Activated naive CD4-positive, alpha-beta T cell treated with anti-CD3 and anti-CD28 coated beads for 36 hours (primary cell): ENCODE data around the gene ACVRL1. TPM values are rescaled to one million over a fixed set of nuclear protein-coding genes. Genes with fewer than 3 reads are reported as not detected.

Source experiments
- CTCF ChIA-PET: fragments of 350-600 bp; sonication (Branson Sonifier 250); formaldehyde crosslinking; loops from one replicate; lab custom pipeline; 2021; ENCODE audit warnings: antibody characterized with exemption; lab: Charles Lee
- DNase-seq: peaks from one replicate; pipeline ENCODE4 v3.0.0-alpha.2; 2020
- H3K27ac Mint-ChIP-seq: one replicate; pipeline ENCODE4 v1.8.0; 2021; ENCODE audit warnings: mild to moderate bottlenecking, mixed read lengths
- H3K27me3 Mint-ChIP-seq: one replicate; pipeline ENCODE4 v1.8.0; 2021; ENCODE audit warnings: low read depth, mixed read lengths
- H3K36me3 Mint-ChIP-seq: one replicate; pipeline ENCODE4 v1.8.0; 2021; ENCODE audit warnings: low read depth, mixed read lengths
- H3K4me1 Mint-ChIP-seq: one replicate; pipeline ENCODE4 v1.8.0; 2021; ENCODE audit warnings: low read depth, mixed read lengths
- H3K4me3 Mint-ChIP-seq: one replicate; pipeline ENCODE4 v1.8.0; 2021; ENCODE audit warnings: mild to moderate bottlenecking, moderate library complexity, mixed read lengths
- H3K9me3 Mint-ChIP-seq: one replicate; pipeline ENCODE4 v1.8.0; 2021; ENCODE audit warnings: mixed read lengths
- intact Hi-C: fragments of 100-400 bp; cut with micrococcal nuclease; formaldehyde crosslinking; loops from one replicate; pipeline ENCODE4 v1.15.1; 2023
- total RNA-seq, 2 experiments: library from RNA; stranded (reverse); gene quantifications; one replicate each; pipeline ENCODE4 v1.2.3, GENCODE V29; 2021

Gene ACVRL1
- total RNA-seq, 2 experiments from 2014 or later: not detected

DNA sequence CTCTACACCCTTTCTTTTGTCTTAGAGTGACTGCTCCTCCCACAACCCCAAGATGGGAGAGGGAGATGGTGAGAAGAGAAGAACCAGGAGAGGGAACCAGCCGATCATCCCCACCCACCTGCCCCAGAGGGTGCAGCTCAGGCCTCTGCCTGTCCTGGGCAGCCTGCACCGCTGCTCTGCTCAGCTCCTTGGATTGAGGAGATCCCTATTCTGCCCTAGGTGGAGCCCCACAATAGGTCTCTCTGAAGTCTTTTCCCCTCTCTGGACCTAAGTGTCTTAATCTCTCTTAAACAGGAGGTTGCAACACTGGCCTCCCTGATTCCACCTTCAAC lies 17.2 kb upstream of the ACVRL1 start:
- H3K9me3 Mint-ChIP-seq: no peaks in the 10 kb centered on the region
- no peaks in the 10 kb centered on the region for H3K27me3 Mint-ChIP-seq
- H3K4me3 Mint-ChIP-seq: no peak overlapping the region
- intact Hi-C loops: no loop called here
- no peaks in the 10 kb centered on the region for H3K36me3 Mint-ChIP-seq
- peaks cover 8% of the 10 kb centered on the region for H3K4me1 Mint-ChIP-seq
- CTCF ChIA-PET: interaction anchor here (0.9 to 1.6 kb wide), 3 partner anchors 58 to 193 kb away, joined by 3 to 4 read pairs (median 3); no protein-coding TSS in a partner anchor
- no peak for DNase-seq
- no peak overlapping the region for H3K27ac Mint-ChIP-seq

DNA sequence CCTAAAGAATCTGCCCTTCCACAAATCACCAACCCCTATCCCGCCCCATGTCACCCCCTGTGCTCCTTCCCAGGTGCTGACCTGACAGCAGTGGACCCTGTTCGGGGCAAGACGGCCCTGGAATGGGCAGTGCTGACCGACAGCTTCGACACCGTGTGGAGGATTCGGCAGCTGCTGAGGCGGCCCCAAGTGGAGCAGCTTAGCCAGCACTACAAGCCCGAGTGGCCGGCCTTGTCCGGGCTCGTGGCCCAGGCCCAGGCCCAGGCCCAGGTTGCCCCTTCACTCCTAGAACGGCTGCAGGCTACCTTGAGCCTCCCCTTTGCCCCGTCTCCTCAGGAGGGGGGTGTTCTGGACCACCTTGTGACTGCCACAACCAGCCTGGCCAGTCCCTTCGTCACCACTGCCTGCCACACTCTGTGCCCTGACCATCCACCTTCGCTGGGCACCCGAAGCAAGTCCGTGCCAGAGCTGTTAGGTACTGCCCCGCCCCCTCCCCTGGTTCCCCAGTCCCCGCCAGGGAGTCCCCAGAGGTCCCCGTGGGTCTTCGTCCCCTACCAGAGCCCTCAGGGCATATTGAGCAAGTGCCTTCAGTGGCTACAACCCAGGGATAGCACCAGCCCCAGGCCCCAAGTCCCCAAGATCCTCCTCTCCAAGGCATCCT lies 16.7 kb upstream of the ACVRL1 start:
- H3K4me3 Mint-ChIP-seq: no peak overlapping the region
- H3K9me3 Mint-ChIP-seq: no peaks in the 10 kb centered on the region
- no peak for DNase-seq
- peaks cover 8% of the 10 kb centered on the region for H3K4me1 Mint-ChIP-seq
- H3K27ac Mint-ChIP-seq: no peak overlapping the region
- intact Hi-C loops: no loop called here
- no peaks in the 10 kb centered on the region for H3K27me3 Mint-ChIP-seq
- CTCF ChIA-PET: interaction anchor here (1.3 to 1.6 kb wide), 2 partner anchors 59 to 90 kb away, joined by 3 to 5 read pairs; no protein-coding TSS in a partner anchor
- H3K36me3 Mint-ChIP-seq: no peaks in the 10 kb centered on the region

DNA sequence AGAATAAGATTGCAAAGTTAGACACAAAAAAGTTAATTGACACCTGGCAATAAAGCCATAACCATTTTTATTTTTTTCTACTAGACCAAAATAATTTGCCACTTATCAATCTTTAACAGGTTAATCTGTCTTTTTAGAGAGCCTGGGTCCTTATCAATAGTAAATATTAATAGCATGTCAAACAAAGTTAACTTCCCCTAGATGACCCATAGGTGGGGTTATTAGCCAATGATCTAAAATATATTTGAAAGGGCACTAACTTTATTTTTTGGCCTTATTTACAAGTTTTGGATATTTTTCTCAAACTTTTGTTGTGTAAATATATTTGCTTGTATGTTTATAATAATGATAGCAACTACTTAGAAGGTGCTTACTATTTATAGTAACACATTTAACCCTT lies 15.5 kb upstream of the ACVRL1 start:
- DNase-seq: no peak
- no peak overlapping the region for H3K27ac Mint-ChIP-seq
- H3K36me3 Mint-ChIP-seq: no peaks in the 10 kb centered on the region
- CTCF ChIA-PET: interaction anchor here (1.3 kb wide), 3 partner anchors 31 to 133 kb away, joined by 3 to 5 read pairs (median 3); no protein-coding TSS in a partner anchor
- H3K4me3 Mint-ChIP-seq: no peak overlapping the region
- intact Hi-C loops: loop anchor here (1.0 kb wide), 1 partner anchor 31 kb away; no protein-coding TSS in a partner anchor
- no peaks in the 10 kb centered on the region for H3K27me3 Mint-ChIP-seq
- no peaks in the 10 kb centered on the region for H3K9me3 Mint-ChIP-seq
- H3K4me1 Mint-ChIP-seq: no peaks in the 10 kb centered on the region

DNA sequence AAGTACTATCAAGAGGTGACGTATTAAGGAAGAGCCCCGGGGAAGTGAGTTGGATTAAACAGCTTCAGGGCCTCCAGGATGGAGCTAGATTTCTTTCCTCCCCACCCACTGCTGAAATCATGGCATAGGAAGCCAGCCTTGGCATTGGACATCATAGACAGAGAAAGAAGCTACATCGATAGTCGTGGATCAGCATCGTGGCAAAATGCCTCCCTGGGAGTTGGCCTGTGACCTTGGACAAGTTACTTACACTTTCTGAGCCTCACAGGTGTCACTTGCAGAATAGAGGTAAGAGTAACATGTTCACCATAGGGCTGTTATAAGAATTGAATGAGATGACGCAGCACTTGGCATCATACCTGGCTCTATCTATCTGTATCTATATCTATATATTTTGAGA lies 13.5 kb upstream of the ACVRL1 start:
- Mint-ChIP-seq H3K4me3 (no peak overlapping the region), H3K4me1 (no peaks in the 10 kb centered on the region), H3K27ac (no peak overlapping the region), H3K36me3 (no peaks in the 10 kb centered on the region), H3K9me3 (no peaks in the 10 kb centered on the region), H3K27me3 (no peaks in the 10 kb centered on the region)
- intact Hi-C loops: no loop called here
- no peak for DNase-seq
- CTCF ChIA-PET: interaction anchor here (0.7 to 1.0 kb wide), 4 partner anchors 8 to 445 kb away, joined by 3 to 5 read pairs (median 4); no protein-coding TSS in a partner anchor

DNA sequence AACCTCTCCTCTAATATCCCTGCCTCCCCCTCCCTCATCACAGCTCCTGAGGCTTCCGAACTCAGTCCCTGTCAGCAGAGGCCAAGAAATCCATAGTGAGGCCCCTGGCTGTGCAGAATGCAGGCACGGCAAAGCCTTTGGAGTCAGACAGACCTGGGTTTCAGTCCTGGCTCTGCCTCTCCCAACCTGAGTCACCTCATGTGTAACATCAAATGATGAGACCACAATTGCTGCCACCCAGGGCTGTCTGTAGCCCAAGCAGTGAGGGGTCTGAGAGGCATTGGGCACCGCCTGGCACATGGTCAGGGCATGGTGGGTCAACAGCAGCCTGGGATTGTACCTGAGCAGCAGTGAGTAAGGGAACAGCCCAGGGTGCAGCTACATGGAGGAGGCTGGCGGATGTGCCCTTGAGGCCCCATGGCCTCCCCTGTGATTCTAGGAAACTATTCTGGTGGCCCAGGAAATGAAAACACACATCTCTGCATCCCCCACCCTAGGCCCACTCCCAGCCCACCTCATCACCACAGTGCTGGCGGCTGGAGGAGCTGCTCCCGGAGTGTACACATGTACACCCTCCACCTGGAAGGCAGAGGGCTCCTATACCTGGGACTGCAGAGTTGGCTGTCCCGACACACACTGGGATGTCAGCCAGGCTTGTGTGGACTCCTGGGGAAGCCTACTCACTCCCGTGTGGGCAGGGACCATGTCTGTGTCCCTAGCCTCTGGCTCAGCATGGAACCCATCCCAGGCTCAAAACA lies 11.7 kb upstream of the ACVRL1 start:
- Mint-ChIP-seq H3K27ac (no peak overlapping the region), H3K27me3 (peaks cover 2% of the 10 kb centered on the region), H3K9me3 (no peaks in the 10 kb centered on the region), H3K4me3 (no peak overlapping the region), H3K4me1 (no peaks in the 10 kb centered on the region), H3K36me3 (no peaks in the 10 kb centered on the region)
- intact Hi-C loops: no loop called here
- CTCF ChIA-PET: no interaction called here
- no peak for DNase-seq

DNA sequence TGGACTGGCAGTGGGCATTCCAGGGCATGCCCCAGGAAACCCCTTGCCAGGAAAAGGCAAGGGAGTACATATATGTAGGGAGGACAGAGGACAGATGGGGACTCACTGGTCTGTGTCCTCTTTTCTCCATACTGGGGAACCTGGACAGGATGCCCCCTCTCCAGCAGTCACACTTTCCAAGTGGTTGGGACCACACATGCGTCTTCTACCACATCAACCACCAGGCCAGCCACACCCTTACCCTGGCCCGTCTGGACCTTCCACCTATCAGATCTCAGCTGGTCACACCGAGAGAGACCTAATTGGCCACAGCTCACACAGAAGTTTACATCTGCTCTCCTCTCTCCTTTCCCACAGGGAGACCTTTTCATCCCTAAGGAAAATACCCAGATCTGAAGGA lies 11.1 kb upstream of the ACVRL1 start:
- no peak overlapping the region for H3K27ac Mint-ChIP-seq
- intact Hi-C loops: no loop called here
- CTCF ChIA-PET: interaction anchor here (1.1 kb wide), 1 partner anchor 17 kb away, joined by 5 read pairs; no protein-coding TSS in a partner anchor
- H3K4me3 Mint-ChIP-seq: no peak overlapping the region
- H3K4me1 Mint-ChIP-seq: no peaks in the 10 kb centered on the region
- H3K27me3 Mint-ChIP-seq: peaks cover 2% of the 10 kb centered on the region
- no peak for DNase-seq
- H3K9me3 Mint-ChIP-seq: no peaks in the 10 kb centered on the region
- no peaks in the 10 kb centered on the region for H3K36me3 Mint-ChIP-seq

DNA sequence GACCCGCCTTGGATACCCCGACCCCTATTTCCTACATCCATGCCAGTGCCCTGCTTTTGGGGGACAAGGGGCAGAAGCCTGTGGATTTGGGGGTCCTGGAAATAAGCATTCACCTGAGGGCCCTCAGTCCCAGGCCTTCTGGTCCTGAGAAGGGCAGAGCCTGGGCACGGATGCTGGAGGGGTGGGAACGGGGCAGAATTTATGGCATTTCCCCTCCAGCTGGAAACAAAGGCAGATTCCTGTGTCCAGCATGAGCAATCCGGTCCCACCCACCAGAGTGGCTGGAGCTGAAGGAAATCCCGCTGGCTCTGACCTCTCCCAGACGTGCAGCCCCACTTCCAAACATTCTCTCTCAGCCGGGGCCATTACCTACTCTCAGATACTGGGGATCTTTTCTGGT lies 10.1 kb upstream of the ACVRL1 start:
- Mint-ChIP-seq H3K4me3 (no peak overlapping the region), H3K27me3 (peaks cover 2% of the 10 kb centered on the region), H3K27ac (no peak overlapping the region), H3K9me3 (no peaks in the 10 kb centered on the region), H3K4me1 (no peaks in the 10 kb centered on the region), H3K36me3 (no peaks in the 10 kb centered on the region)
- no peak for DNase-seq
- intact Hi-C loops: no loop called here
- CTCF ChIA-PET: interaction anchor here (1.1 to 1.2 kb wide), 2 partner anchors 16 to 84 kb away, joined by 4 to 5 read pairs; no protein-coding TSS in a partner anchor

DNA sequence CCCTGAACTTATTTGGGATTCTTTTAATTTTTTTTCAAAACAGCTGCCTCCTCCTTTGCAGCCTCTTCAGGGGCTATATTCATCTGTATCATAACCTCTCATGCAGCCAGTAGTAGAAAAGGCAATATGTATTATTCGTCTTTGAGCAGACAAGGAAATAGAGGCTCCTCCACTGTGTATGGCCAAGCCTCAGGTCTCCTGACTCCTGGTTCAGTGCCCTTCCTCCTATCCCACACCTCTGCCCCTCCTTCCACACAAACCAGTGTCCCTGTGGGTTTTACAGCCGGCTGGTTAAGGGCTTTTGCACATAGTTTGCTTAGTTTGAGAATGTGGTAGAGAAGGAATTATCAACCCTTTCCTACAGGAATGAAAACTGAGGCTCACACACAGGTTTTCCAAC lies 8.8 kb upstream of the ACVRL1 start:
- Mint-ChIP-seq H3K9me3 (no peaks in the 10 kb centered on the region), H3K27ac (no peak overlapping the region), H3K4me1 (no peaks in the 10 kb centered on the region), H3K36me3 (no peaks in the 10 kb centered on the region), H3K4me3 (no peak overlapping the region), H3K27me3 (peaks cover 2% of the 10 kb centered on the region)
- intact Hi-C loops: no loop called here
- no peak for DNase-seq
- CTCF ChIA-PET: no interaction called here

DNA sequence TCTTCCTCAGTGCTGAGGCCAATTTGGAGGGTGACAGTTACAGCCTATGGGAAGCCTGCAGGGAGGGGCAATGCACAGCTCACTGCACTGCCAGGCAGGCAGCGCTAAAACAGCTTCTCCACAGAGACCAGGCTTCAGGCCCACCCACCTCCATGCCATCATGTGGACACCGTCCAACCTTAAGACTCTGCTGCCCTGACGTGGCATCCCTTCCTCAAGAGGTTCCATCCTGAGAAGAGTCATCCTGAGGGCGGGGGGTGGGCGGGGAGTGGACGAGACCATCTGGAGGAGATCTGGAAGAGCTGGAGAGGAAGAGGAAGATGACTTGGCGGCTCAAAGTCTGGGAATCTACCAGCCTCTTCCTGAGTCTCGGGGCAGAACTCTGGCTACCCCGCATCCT lies 8.4 kb upstream of the ACVRL1 start:
- no peaks in the 10 kb centered on the region for H3K9me3 Mint-ChIP-seq
- H3K4me3 Mint-ChIP-seq: no peak overlapping the region
- H3K27ac Mint-ChIP-seq: no peak overlapping the region
- H3K36me3 Mint-ChIP-seq: no peaks in the 10 kb centered on the region
- intact Hi-C loops: no loop called here
- CTCF ChIA-PET: no interaction called here
- H3K27me3 Mint-ChIP-seq: peaks cover 2% of the 10 kb centered on the region
- no peak for DNase-seq
- no peaks in the 10 kb centered on the region for H3K4me1 Mint-ChIP-seq

DNA sequence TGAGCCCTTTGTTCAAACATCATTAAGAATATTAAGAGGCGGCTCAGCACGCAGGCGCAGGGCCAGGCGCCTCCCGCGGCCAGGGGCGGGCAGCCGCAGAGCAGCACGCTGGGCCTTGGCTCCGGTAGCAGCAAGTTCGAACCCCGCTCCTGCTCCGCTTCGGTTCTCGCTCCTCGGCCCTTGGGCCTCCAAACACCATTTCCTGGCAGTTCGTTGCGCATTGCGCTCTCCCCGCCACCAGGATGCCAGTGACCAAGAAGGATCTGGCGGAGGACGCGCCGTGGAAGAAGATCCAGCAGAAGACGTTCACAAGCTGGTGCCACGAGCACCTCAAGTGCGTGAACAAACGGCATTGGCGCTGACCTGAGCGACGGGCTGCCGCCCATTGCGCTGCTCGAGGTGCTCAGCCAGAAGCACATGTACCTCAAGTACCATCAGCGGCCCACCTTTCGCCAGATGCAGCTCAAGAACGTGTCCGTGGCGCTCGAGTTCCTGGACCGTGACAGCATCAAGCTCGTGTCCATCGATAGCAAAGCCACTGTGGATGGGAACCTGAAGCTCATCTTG lies 6.9 kb upstream of the ACVRL1 start:
- peaks cover 2% of the 10 kb centered on the region for H3K27me3 Mint-ChIP-seq
- no peaks in the 10 kb centered on the region for H3K9me3 Mint-ChIP-seq
- H3K27ac Mint-ChIP-seq: no peak overlapping the region
- intact Hi-C loops: no loop called here
- no peaks in the 10 kb centered on the region for H3K4me1 Mint-ChIP-seq
- H3K4me3 Mint-ChIP-seq: no peak overlapping the region
- H3K36me3 Mint-ChIP-seq: no peaks in the 10 kb centered on the region
- DNase-seq: no peak
- CTCF ChIA-PET: no interaction called here

DNA sequence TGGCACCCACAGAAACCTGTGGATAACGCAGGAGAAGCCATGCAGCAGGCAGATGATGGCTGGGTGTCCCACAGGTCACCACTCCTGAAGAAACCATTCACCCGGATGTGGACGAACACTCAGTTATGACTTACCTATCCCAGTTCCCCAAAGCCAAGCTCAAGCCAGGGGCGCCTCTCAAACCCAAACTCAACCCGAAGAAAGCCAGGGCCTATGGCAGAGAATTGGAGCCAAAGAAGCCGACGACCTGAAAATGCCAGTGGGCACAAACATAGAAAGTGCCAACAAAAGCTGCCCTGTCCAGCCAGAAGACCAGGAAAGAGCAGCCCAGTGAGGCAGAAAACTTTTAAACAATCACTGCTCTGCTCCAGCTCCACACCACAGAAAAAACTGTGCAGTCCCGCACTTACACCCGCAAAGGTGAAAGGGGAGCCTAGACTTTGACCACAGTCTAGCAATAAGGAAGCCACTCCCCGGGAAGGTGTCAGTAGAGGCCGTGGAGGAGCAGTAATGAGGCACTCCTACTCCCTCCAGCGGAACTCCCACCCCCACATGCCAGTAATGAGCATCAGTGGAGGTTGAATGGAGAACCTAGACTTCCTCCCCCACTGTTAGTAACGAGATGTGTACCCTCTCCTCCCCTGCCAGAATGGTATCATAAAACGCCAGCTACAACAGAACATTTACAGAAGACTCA lies 6.0 kb upstream of the ACVRL1 start:
- no peak for DNase-seq
- Mint-ChIP-seq H3K4me3 (no peak overlapping the region), H3K36me3 (no peaks in the 10 kb centered on the region), H3K9me3 (no peaks in the 10 kb centered on the region), H3K27ac (no peak overlapping the region), H3K27me3 (peaks cover 2% of the 10 kb centered on the region), H3K4me1 (no peaks in the 10 kb centered on the region)
- CTCF ChIA-PET: no interaction called here
- intact Hi-C loops: no loop called here

DNA sequence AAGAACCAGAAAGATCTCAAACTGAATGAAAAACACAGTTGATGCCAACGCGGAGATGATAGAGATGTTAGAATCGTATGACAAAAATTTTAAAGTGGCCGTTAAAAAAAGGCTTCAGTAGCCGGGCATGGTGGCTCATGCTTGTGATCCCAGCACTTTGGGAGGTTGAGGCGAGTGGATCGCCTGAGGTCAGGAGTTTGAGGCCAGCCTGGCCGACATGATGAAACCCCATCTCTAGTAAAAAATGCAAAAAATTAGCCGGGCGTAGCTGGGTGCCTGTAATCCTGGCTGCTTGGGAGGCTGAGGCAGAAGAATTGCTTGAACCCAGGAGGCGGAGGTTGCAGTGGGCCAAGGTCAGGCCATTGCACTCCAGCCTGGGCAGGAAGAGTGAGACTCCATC lies 5.4 kb upstream of the ACVRL1 start:
- Mint-ChIP-seq H3K36me3 (no peaks in the 10 kb centered on the region), H3K4me1 (no peaks in the 10 kb centered on the region), H3K4me3 (no peak overlapping the region), H3K27ac (no peak overlapping the region), H3K9me3 (no peaks in the 10 kb centered on the region), H3K27me3 (peaks cover 5% of the 10 kb centered on the region)
- DNase-seq: no peak
- intact Hi-C loops: no loop called here
- CTCF ChIA-PET: no interaction called here
